GM12878 (cell line): ENCODE measurements around the gene SRBD1. TPM values are rescaled to one million over a fixed set of nuclear protein-coding genes. Genes with fewer than 3 reads are reported as not detected.

ENCODE experiments used
- ATAC-seq: fragments of 200-7000 bp; cut with Tn5 transposase; 3 replicates; pipeline ENCODE4 v1.9.1; 2020; ENCODE audit warnings: mild to moderate bottlenecking, moderate library complexity
- BruUV-seq: library from RNA; stranded (reverse); fragments of 400-500 nt; replicated peaks from 2 replicates; lab custom pipeline; 2021; lab: Mats Ljungman, UMichigan
- CTCF ChIA-PET: fragments of 300-600 bp; sonication (Branson Sonifier 250); formaldehyde crosslinking; extraction: SDS; loops from one replicate; lab custom pipeline; 2021; ENCODE audit warnings: inconsistent platforms; lab: Yijun Ruan, JAX
- POLR2A ChIA-PET: fragments of 350-600 bp; formaldehyde crosslinking; extraction: SDS; loops from one replicate; lab custom pipeline; 2021; ENCODE audit warnings: inconsistent platforms; lab: Charles Lee
- RAD21 ChIA-PET: fragments of 300-600 bp; sonication (Branson Sonifier 250); formaldehyde crosslinking; loops from one replicate; lab custom pipeline; 2023; ENCODE audit warnings: antibody characterized with exemption; ENCODE audit not compliant: unreplicated experiment; lab: Charles Lee
- SMC1A ChIA-PET: fragments of 300-600 bp; sonication (Branson Sonifier 250); formaldehyde crosslinking; loops from one replicate; lab custom pipeline; 2023; ENCODE audit not compliant: unreplicated experiment, uncharacterized antibody; lab: Charles Lee
- DNase-seq: peaks from one replicate; pipeline ENCODE4 v3.0.0-alpha.2; 2011; ENCODE audit warnings: low read depth, low spot score
- FAIRE-seq: peaks from 3 replicates; lab custom pipeline; 2011; peaks lifted over from hg19 to GRCh38; lab: Jason Lieb, UNC
- H2AFZ ChIP-seq: 2 replicates; pipeline ENCODE4 v1.6.0; 2011; ENCODE audit warnings: low read depth, low read length, control low read depth; ENCODE audit not compliant: control insufficient read depth
- H3K27ac ChIP-seq: 2 replicates; pipeline ENCODE4 v1.5.1; 2011; ENCODE audit warnings: control low read depth; ENCODE audit not compliant: control insufficient read depth, insufficient read depth
- H3K27me3 ChIP-seq, 2 experiments: replicated peaks in 1 of 2; 2 replicates each; pipeline versions ENCODE4 v1.6.0 to v1.6.1; 2011; ENCODE audit warnings: low read length in 1 of 2; ENCODE audit not compliant: control insufficient read depth in 2 of 2, insufficient read depth in 2 of 2
- H3K36me3 ChIP-seq, 2 experiments: 2 replicates each; pipeline ENCODE4 v1.5.1; 2011; ENCODE audit warnings: low read length in 1 of 2; ENCODE audit not compliant: control insufficient read depth in 2 of 2, insufficient read depth in 2 of 2
- H3K4me1 ChIP-seq: 2 replicates; pipeline ENCODE4 v1.6.1; 2011; ENCODE audit warnings: mild to moderate bottlenecking, low read length, moderate library complexity, mixed read lengths; ENCODE audit not compliant: control insufficient read depth, insufficient read depth
- H3K4me2 ChIP-seq: 2 replicates; pipeline ENCODE4 v1.6.0; 2011; ENCODE audit warnings: control low read depth; ENCODE audit not compliant: control insufficient read depth, insufficient read depth
- H3K4me3 ChIP-seq: fragments of 200-600 bp; sonication (generic); 2 replicates; pipeline ENCODE4 v1.5.1; 2016
- H3K79me2 ChIP-seq: 2 replicates; pipeline ENCODE4 v1.6.0; 2011; ENCODE audit warnings: low read length; ENCODE audit not compliant: control insufficient read depth, insufficient read depth
- H3K9ac ChIP-seq: 2 replicates; pipeline ENCODE4 v1.8.0; 2011; ENCODE audit warnings: low read length, control low read depth, mixed read lengths; ENCODE audit not compliant: control insufficient read depth, insufficient read depth
- H3K9me3 ChIP-seq: replicated peaks from 3 replicates; pipeline ENCODE4 v1.5.1; 2011; ENCODE audit warnings: mild to moderate bottlenecking, low read length; ENCODE audit not compliant: control insufficient read depth, insufficient read depth
- H4K20me1 ChIP-seq: 2 replicates; pipeline ENCODE4 v1.6.0; 2011; ENCODE audit not compliant: control insufficient read depth, insufficient read depth
- ASH2L ChIP-seq: fragments of 300-600, 200-600 bp; sonication (generic); IDR thresholded peaks from 2 replicates; pipeline ENCODE4 v1.6.1; 2017; ENCODE audit warnings: low read depth, mild to moderate bottlenecking, borderline replicate concordance
- IRF4 ChIP-seq: IDR thresholded peaks from 2 replicates; pipeline ENCODE4 v1.6.1; 2011; ENCODE audit warnings: low read depth, low read length
- NR2C1 ChIP-seq: fragments of 450-650 bp; IDR thresholded peaks from 2 replicates; pipeline ENCODE4 v1.6.1; 2017; ENCODE audit warnings: antibody characterized with exemption, mild to moderate bottlenecking, moderate library complexity
- RCOR1 ChIP-seq: conservative IDR thresholded peaks from 2 replicates; pipeline ENCODE4 v1.6.1; 2012; ENCODE audit warnings: low read depth, low read length, improper control_type of control experiment
- ZNF217 ChIP-seq: fragments of 450-650 bp; IDR thresholded peaks from 2 replicates; pipeline ENCODE4 v1.6.1; 2017; ENCODE audit warnings: antibody characterized with exemption, mild to moderate bottlenecking
- ZNF274 ChIP-seq: IDR thresholded peaks from one replicate; pipeline ENCODE4 v1.8.0; 2011; ENCODE audit not compliant: insufficient read length, insufficient read depth
- ZSCAN29 ChIP-seq: fragments of 450-650 bp; IDR thresholded peaks from 2 replicates; pipeline ENCODE4 v1.6.1; 2017; ENCODE audit warnings: mild to moderate bottlenecking, moderate library complexity
- WGBS: methylation state at CpG from one replicate; pipeline ENCODE4 v1.1.6; 2016; ENCODE audit warnings: low lambda C conversion rate; ENCODE audit not compliant: insufficient replicate concordance, insufficient coverage; ENCODE audit errors: missing lambda C conversion rate; 5-methylcytosine and 5-hydroxymethylcytosine counted together
- in situ Hi-C: fragments of 300-500 bp; cut with MboI; formaldehyde crosslinking; loops from 9 replicates; pipeline ENCODE4 v1.14.3; 2018; ENCODE audit warnings: mixed read lengths
- intact Hi-C: fragments of 100-400 bp; cut with micrococcal nuclease; formaldehyde crosslinking; loops from one replicate; pipeline ENCODE4 v1.14.2; 2022; ENCODE audit not compliant: unreplicated experiment
- polyA plus RNA-seq, 11 experiments: library from polyadenylated mRNA; depleted of rRNA in 4 of 11; unstranded in 6 of 11; stranded (reverse) in 5 of 11; fragments of >200 nt; fragmentation: Nextera tagmentation in 4 of 11; fragmentation: Illumina TruSeq in 1 of 11; extraction: Ambion mirVana in 4 of 11; extraction: Trizol in 1 of 11; gene quantifications; 1 replicate in 1 of 11; 2 replicates in 10 of 11; pipeline versions ENCODE4 v1.2.1 to v1.2.3, GENCODE V29; 2011 to 2016; ENCODE audit warnings: inconsistent platforms in 2 of 11, missing spikeins in 2 of 11, low read depth in 1 of 11
- total RNA-seq, 4 experiments: library from RNA; depleted of rRNA in 3 of 4; stranded (reverse); fragments of >200 nt in 3 of 4; fragmentation: Illumina TruSeq in 1 of 4; extraction: Trizol in 1 of 4; gene quantifications; 2 replicates each; pipeline versions ENCODE4 v1.2.1 to v1.2.3, GENCODE V29; 2013 to 2021
- TF ChIP-seq, protein P1 (sequence below): fragments of 150-350 bp; IDR thresholded peaks from 2 replicates; pipeline ENCODE4 v1.6.1; 2016; ENCODE audit warnings: low read depth, low read length

SRBD1 gene
- total and polyA plus RNA-seq, 10 of the 15 experiments (the other 5 are each of a cell fraction or from before 2014, with no cell fraction given) = 9.7 to 33.1 (median 20.1) TPM

DNA sequence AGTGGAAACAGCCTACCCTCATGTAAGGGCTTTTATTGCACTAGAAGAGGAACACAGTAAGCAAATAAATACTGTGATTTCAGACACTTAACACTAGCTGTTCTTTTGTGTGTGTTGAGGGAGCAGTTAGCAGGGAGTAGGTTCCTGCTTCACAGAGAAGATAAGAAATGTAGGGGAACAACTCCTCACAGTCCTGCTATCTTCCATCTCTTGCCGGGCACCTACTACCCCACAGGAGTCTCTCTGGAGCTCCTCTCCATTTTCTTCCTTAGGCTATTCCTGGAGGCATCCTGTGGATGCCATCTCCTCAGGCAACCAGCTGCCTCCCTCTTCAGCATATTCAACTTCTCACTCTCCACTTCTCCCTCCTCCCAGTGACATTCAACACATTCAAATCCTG is 145.0 kb downstream of the SRBD1 start:
- in situ Hi-C loops = no loop called here
- no peak for DNase-seq
- Histone ChIP-seq H3K27ac (no peak overlapping the region), H3K4me2 (no peak overlapping the region; the same call in 1 of the 2 replicates), H2AFZ (no peak overlapping the region), H3K9me3 (no peaks in the 10 kb centered on the region; the same call in 2 of the 3 replicates), H3K79me2 (no peaks in the 10 kb centered on the region), H3K27me3 (no peaks in the 10 kb centered on the region), H4K20me1 (no peaks in the 10 kb centered on the region), H3K4me1 (peaks cover 17% of the 10 kb centered on the region), H3K9ac (no peak overlapping the region), H3K4me3 (no peak overlapping the region), H3K36me3 (no peaks in the 10 kb centered on the region; a peak in 2 of 4 replicates)
- ChIA-PET SMC1A (no interaction called here), POLR2A (no interaction called here), RAD21 (no interaction called here), CTCF (interaction anchor here (1.1 kb wide), 1 partner anchor 484 kb away, joined by 3 read pairs; no protein-coding TSS in a partner anchor)
- intact Hi-C loops = no loop called here
- 100% methylated on average over 1 of the region's 1 CpG for WGBS
- ATAC-seq = no peak
- no TSS peak for BruUV-seq
- no peak for TF ChIP-seq RCOR1
- no peak for TF ChIP-seq IRF4
- TF ChIP-seq ZNF274 = no peak
- no peak for TF ChIP-seq ZSCAN29
- TF ChIP-seq, protein P1, sequence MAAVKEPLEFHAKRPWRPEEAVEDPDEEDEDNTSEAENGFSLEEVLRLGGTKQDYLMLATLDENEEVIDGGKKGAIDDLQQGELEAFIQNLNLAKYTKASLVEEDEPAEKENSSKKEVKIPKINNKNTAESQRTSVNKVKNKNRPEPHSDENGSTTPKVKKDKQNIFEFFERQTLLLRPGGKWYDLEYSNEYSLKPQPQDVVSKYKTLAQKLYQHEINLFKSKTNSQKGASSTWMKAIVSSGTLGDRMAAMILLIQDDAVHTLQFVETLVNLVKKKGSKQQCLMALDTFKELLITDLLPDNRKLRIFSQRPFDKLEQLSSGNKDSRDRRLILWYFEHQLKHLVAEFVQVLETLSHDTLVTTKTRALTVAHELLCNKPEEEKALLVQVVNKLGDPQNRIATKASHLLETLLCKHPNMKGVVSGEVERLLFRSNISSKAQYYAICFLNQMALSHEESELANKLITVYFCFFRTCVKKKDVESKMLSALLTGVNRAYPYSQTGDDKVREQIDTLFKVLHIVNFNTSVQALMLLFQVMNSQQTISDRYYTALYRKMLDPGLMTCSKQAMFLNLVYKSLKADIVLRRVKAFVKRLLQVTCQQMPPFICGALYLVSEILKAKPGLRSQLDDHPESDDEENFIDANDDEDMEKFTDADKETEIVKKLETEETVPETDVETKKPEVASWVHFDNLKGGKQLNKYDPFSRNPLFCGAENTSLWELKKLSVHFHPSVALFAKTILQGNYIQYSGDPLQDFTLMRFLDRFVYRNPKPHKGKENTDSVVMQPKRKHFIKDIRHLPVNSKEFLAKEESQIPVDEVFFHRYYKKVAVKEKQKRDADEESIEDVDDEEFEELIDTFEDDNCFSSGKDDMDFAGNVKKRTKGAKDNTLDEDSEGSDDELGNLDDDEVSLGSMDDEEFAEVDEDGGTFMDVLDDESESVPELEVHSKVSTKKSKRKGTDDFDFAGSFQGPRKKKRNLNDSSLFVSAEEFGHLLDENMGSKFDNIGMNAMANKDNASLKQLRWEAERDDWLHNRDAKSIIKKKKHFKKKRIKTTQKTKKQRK = no peak
- TF ChIP-seq ZNF217 = no peak
- TF ChIP-seq ASH2L = no peak
- TF ChIP-seq NR2C1 = no peak
- FAIRE-seq = no peak
